Epithelial cell of prostate (primary cell): ENCODE data around the gene MLLT1.
"Not testable (repeated sequence)": the region's sequence is repeated elsewhere in the genome, so short reads cannot be mapped to it uniquely, and the experiment has no call there.

Source experiments
- DNase-seq: peaks from one replicate; pipeline ENCODE4 v3.0.0-alpha.2; 2011; ENCODE audit warnings: low read depth, low spot score
- H3K27ac ChIP-seq: fragments of 450-650 bp; 2 replicates; pipeline ENCODE4 v1.5.1; 2017; ENCODE audit warnings: mild to moderate bottlenecking

Gene MLLT1

GRCh38 chr19:6279931-6280591, at the start of gene MLLT1:
Gene MLLT1, minus strand, starts transcription at chr19:6279975. Its CDS starts 191 bp downstream, at chr19:6279784.
- H3K27ac ChIP-seq = peak within 1 kb of the TSS; percentile 30
- DNase-seq = peak; percentile 78

GRCh38 chr19:6326815-6327214, 47.0 kb upstream of the MLLT1 start:
- H3K27ac ChIP-seq = no peak overlapping the region
- DNase-seq = no peak

- DNase-seq = no peak
- H3K27ac ChIP-seq = no peak overlapping the region
These were observed 45.8 kb upstream of the MLLT1 start for GRCh38 chr19:6325614-6326013.

GRCh38 chr19:6324757-6325156, 45.0 kb upstream of the MLLT1 start:
- no peak overlapping the region for H3K27ac ChIP-seq
- DNase-seq = no peak

GRCh38 chr19:6322284-6322683, 42.5 kb upstream of the MLLT1 start:
- no peak for DNase-seq
- H3K27ac ChIP-seq = no peak overlapping the region

- DNase-seq = no peak
These were observed 39.6 kb upstream of the MLLT1 start for GRCh38 chr19:6319376-6319775.

GRCh38 chr19:6318772-6319171, 39.0 kb upstream of the MLLT1 start:
- no peak for DNase-seq

More at GRCh38 chr19:6319376-6319775, 39.6 kb upstream of the MLLT1 start:
- no peak overlapping the region for H3K27ac ChIP-seq

GRCh38 chr19:6315646-6316045, 35.9 kb upstream of the MLLT1 start:
- H3K27ac ChIP-seq, DNase-seq: not testable (repeated sequence)

More at GRCh38 chr19:6318772-6319171, 39.0 kb upstream of the MLLT1 start:
- H3K27ac ChIP-seq = no peak overlapping the region

GRCh38 chr19:6313398-6313969, 33.7 kb upstream of the MLLT1 start:
- no peak overlapping the region for H3K27ac ChIP-seq
- DNase-seq = no peak

GRCh38 chr19:6312018-6312417, 32.2 kb upstream of the MLLT1 start:
- no peak overlapping the region for H3K27ac ChIP-seq
- no peak for DNase-seq

- no peak overlapping the region for H3K27ac ChIP-seq
These were observed 18.6 kb upstream of the MLLT1 start for GRCh38 chr19:6298413-6298812.

GRCh38 chr19:6297202-6297601, 17.4 kb upstream of the MLLT1 start:
- no peak for DNase-seq

More at GRCh38 chr19:6298413-6298812, 18.6 kb upstream of the MLLT1 start:
- DNase-seq = no peak

GRCh38 chr19:6292006-6292405, 12.2 kb upstream of the MLLT1 start:
- DNase-seq = no peak

More at GRCh38 chr19:6297202-6297601, 17.4 kb upstream of the MLLT1 start:
- H3K27ac ChIP-seq = no peak overlapping the region

GRCh38 chr19:6288737-6289136, 9.0 kb upstream of the MLLT1 start:
- H3K27ac ChIP-seq = no peak overlapping the region
- DNase-seq = no peak

More at GRCh38 chr19:6292006-6292405, 12.2 kb upstream of the MLLT1 start:
- no peak overlapping the region for H3K27ac ChIP-seq

- H3K27ac ChIP-seq = no peak overlapping the region
- no peak for DNase-seq
These were observed 7.6 kb upstream of the MLLT1 start for GRCh38 chr19:6287269-6287885.

- DNase-seq = no peak
- H3K27ac ChIP-seq = no peak overlapping the region
These were observed 6.9 kb upstream of the MLLT1 start for GRCh38 chr19:6286676-6287075.

- not testable (repeated sequence) for H3K27ac ChIP-seq, DNase-seq
These were observed 2.6 kb upstream of the MLLT1 start for GRCh38 chr19:6282393-6282792.

- peak overlapping the region; percentile 30 for H3K27ac ChIP-seq
- no peak for DNase-seq
These were observed 200 bp downstream of the MLLT1 start for GRCh38 chr19:6279620-6279930.

GRCh38 chr19:6278740-6279619, 795 bp downstream of the MLLT1 start:
- no peak for DNase-seq

GRCh38 chr19:6278051-6278450, 1.7 kb downstream of the MLLT1 start:
- no peak for DNase-seq
- no peak overlapping the region for H3K27ac ChIP-seq

More at GRCh38 chr19:6278740-6279619, 795 bp downstream of the MLLT1 start:
- H3K27ac ChIP-seq = peak overlapping the region; percentile 30

GRCh38 chr19:6276447-6276846, 3.3 kb downstream of the MLLT1 start:
- H3K27ac ChIP-seq = no peak overlapping the region
- no peak for DNase-seq
